H1 (cell line): ENCODE results near the gene NDUFB2. TPM values are rescaled to one million over a fixed set of nuclear protein-coding genes. Genes with fewer than 3 reads are reported as not detected.

ENCODE experiments used
- CHD2 ChIP-seq: IDR thresholded peaks from 2 replicates; pipeline ENCODE4 v1.6.1; 2012; ENCODE audit warnings: low read length, improper control_type of control experiment
- CHD7 ChIP-seq: fragments of 300-600 bp; sonication (generic); IDR thresholded peaks from 2 replicates; pipeline ENCODE4 v1.7.1; 2012; ENCODE audit warnings: low read length, moderate library complexity, mild to moderate bottlenecking, inconsistent platforms; ENCODE audit not compliant: insufficient replicate concordance
- TBP ChIP-seq: IDR thresholded peaks from 2 replicates; pipeline ENCODE4 v1.6.1; 2011; ENCODE audit warnings: low read depth, low read length, improper control_type of control experiment
- polyA plus RNA-seq, 7 experiments: library from polyadenylated mRNA; depleted of rRNA in 3 of 7; stranded (reverse) in 5 of 7; unstranded in 2 of 7; fragments of >200 nt in 5 of 7; fragments of 200-250 nt in 2 of 7; gene quantifications; 1 replicate in 5 of 7; 2 replicates in 1 of 7; 4 replicates in 1 of 7; pipeline versions ENCODE4 v1.2.1 to v1.2.3, GENCODE V29; 2011 to 2013; ENCODE audit warnings: missing spikeins in 2 of 7, mixed read lengths in 2 of 7
- total RNA-seq: library from RNA; stranded (reverse); fragmentation: NEBNext Ultra II Directional; extraction: Animal tissue kit (Norgen Biotek cat#: 25700); gene quantifications from 2 replicates; pipeline ENCODE4 v1.2.1, GENCODE V29; 2021

NDUFB2 gene
- total and polyA plus RNA-seq, 2 of the 8 experiments (the other 6 are each of a cell fraction or from before 2014, with no cell fraction given), result 168 to 881 TPM

- TF ChIP-seq CHD7 (no peak), TBP (peak; percentile 56; the same call in 1 of the 2 replicates), CHD2 (no peak)
Observed at GRCh38 chr7:140696680-140697446, at the start of gene NDUFB2 (continued).
